Adrenal gland (tissue), 12 donors: Measurements from ENCODE around the gene CKM. TPM values are rescaled to one million over a fixed set of nuclear protein-coding genes. Genes with fewer than 3 reads are reported as not detected.

Source experiments
- DNase-seq, 7 donors: peaks; one replicate each; pipeline ENCODE4 v3.0.0-alpha.2; 2019 to 2020
- H3K27ac ChIP-seq, 5 donors: fragments of 200-600 bp; sonication (generic) in 4 of 5; 1 replicate in 3 of 5; 2 replicates in 2 of 5; pipeline versions ENCODE4 v1.5.1 to v1.8.0; 2016 to 2020; ENCODE audit warnings: mild to moderate bottlenecking in 1 of 5
- H3K27me3 ChIP-seq: fragments of 200-600 bp; 2 replicates; pipeline ENCODE4 v1.8.0; 2021
- H3K36me3 ChIP-seq, 2 donors: fragments of 200-600 bp; replicated peaks in 1 of 2; 1 replicate in 1 of 2; 2 replicates in 1 of 2; pipeline versions ENCODE4 v1.5.1 to v1.8.0; 2018 to 2022
- H3K4me1 ChIP-seq, 2 donors: fragments of 200-600 bp; replicated peaks in 1 of 2; 1 replicate in 1 of 2; 2 replicates in 1 of 2; pipeline versions ENCODE4 v1.5.1 to v1.8.0; 2018 to 2021
- H3K4me3 ChIP-seq, 4 donors: fragments of 200-600 bp; sonication (generic) in 3 of 4; one replicate each; pipeline ENCODE4 v1.5.1; 2016 to 2018
- H3K9me3 ChIP-seq, 3 donors: fragments of 200-600 bp; sonication (generic) in 1 of 3; replicated peaks in 1 of 3; 1 replicate in 2 of 3; 2 replicates in 1 of 3; pipeline versions ENCODE4 v1.5.1 to v1.8.0; 2016 to 2021
- POLR2A ChIP-seq, 2 donors: fragments of 450-650 bp; IDR thresholded peaks; one replicate each; pipeline ENCODE4 v1.6.1; 2017; ENCODE audit warnings: antibody characterized with exemption in 2 of 2, mild to moderate bottlenecking in 2 of 2, moderate library complexity in 1 of 2
- WGBS, 4 donors: extraction: QIAGEN DNeasy Blood & Tissue Kit in 2 of 4; methylation state at CpG; one replicate each; pipeline versions ENCODE4 v1.1.5 to v1.1.7; 2013 to 2017; 5-methylcytosine and 5-hydroxymethylcytosine counted together
- intact Hi-C, 2 donors: fragments of 100-400 bp; cut with DNase I; formaldehyde crosslinking; loops; one replicate each; pipeline versions ENCODE4 v1.14.1 to v1.15.0; 2022 to 2023
- polyA plus RNA-seq, 3 donors: library from polyadenylated mRNA; stranded (reverse); fragments of 200-250 nt in 2 of 3; fragments of 350-450 nt in 1 of 3; fragmentation: Illumina TruSeq in 1 of 3; extraction: RNeasy Lipid Tissue Mini Kit (QIAGEN cat#74804) in 1 of 3; gene quantifications; one replicate each; pipeline ENCODE4 v1.2.3, GENCODE V29; 2013 to 2014
- total RNA-seq, 9 donors: library from RNA; depleted of rRNA in 4 of 9; stranded (reverse); fragments of >200 nt in 4 of 9; fragments of 120-200 nt in 1 of 9; fragmentation: NEBNext Ultra II Directional in 1 of 9; extraction: Animal tissue kit (Norgen Biotek cat#: 25700) in 1 of 9; gene quantifications; one replicate each; pipeline versions ENCODE4 v1.1.0 to v1.2.4, GENCODE V29; 2013 to 2023
- TF ChIP-seq, protein P1 (sequence below), 6 experiments: fragments of 450-650 bp in 4 of 6; fragments of 200-600 bp in 2 of 6; sonication (generic) in 1 of 6; IDR thresholded peaks; 1 replicate in 5 of 6; 2 replicates in 1 of 6; pipeline versions ENCODE4 v1.5.1 to v1.8.0; 2016 to 2021; ENCODE audit warnings: antibody characterized with exemption in 6 of 6, mild to moderate bottlenecking in 2 of 6, moderate library complexity in 1 of 6
- donor health status: healthy with polysubstance abuse.
- donor health status: Bipolar disorder and iron deficiency.
- donor health status: DM: yes; HTN: yes; CAD: no.
- donor health status: DM: no; HTN: no; CAD: no.
- donor health status: DM: no; HTN: no; CAD: no.
- donor health status: DM: yes; HTN: yes; CAD: no.

CKM gene
- total and polyA plus RNA-seq, 12 donors = 0.33 to 51.3 (median 1.4) TPM; not detected in 6

DNA sequence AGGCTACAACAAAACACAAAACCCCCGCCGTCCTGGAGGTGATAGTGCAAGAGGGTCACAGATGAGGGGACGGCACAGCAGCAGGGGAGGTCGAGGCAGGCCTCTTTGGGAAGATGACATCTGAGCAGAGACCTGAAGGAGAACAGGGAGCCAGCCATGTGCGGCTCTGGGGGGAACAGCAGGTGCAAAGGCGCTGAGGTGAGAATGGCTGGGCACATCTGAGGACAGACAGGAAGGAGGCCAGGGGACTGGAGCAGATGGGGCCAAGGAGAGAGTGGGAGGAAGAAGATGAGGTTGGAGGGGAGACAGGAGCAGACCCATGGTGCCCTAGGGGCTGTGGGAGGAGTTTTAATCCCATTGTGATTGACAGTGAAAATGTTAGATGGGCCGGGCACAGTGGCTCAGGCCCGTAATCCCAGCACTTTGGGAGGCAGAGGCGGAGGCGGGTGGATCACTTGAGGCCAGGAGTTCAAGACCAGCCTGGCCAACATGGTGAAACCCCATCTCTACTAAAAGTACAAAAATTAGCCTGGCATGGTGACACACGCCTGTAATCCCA lies 1.8 kb upstream of the CKM start:
- no peak overlapping the region for H3K27ac ChIP-seq
- TF ChIP-seq POLR2A (IDR thresholded peaks at IDR 0.05) = no peak
- TF ChIP-seq, protein P1, sequence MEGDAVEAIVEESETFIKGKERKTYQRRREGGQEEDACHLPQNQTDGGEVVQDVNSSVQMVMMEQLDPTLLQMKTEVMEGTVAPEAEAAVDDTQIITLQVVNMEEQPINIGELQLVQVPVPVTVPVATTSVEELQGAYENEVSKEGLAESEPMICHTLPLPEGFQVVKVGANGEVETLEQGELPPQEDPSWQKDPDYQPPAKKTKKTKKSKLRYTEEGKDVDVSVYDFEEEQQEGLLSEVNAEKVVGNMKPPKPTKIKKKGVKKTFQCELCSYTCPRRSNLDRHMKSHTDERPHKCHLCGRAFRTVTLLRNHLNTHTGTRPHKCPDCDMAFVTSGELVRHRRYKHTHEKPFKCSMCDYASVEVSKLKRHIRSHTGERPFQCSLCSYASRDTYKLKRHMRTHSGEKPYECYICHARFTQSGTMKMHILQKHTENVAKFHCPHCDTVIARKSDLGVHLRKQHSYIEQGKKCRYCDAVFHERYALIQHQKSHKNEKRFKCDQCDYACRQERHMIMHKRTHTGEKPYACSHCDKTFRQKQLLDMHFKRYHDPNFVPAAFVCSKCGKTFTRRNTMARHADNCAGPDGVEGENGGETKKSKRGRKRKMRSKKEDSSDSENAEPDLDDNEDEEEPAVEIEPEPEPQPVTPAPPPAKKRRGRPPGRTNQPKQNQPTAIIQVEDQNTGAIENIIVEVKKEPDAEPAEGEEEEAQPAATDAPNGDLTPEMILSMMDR (IDR thresholded peaks at IDR 0.05) = no peak
- H3K4me1 ChIP-seq = no peaks in the 10 kb centered on the region
- intact Hi-C loops = no loop called here
- no peak overlapping the region for H3K4me3 ChIP-seq
- DNase-seq = no peak
- peaks cover 9% of the 10 kb centered on the region for H3K27me3 ChIP-seq
- no peaks in the 10 kb centered on the region for H3K9me3 ChIP-seq
- WGBS, 4 donors = 70 to 78% (median 75%) methylated on average over 11 of the region's 11 CpGs
- H3K36me3 ChIP-seq = no peaks in the 10 kb centered on the region

DNA sequence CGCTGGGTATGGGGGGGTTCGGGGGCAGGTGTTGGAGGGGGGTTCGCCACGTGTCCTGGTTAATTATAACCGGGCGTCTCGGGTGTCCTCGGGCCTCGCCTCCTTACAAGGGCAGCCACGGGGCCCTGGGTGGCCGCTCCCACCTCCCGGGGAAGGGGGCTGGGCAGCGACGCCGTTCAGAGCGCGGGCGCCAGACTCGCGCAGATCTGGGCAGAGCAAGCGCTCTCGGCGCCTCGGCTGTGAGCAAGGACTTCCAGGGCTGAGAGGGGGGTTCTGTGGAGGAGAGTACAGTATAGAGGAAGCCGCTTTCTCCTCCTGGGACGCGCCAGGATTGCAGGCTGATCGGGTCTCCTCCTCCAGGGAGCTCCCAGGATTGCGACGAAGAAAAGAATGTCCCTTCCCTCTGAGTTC lies 1.0 kb upstream of the CKM start:
- Histone ChIP-seq H3K27ac (no peak overlapping the region), H3K27me3 (peaks cover 11% of the 10 kb centered on the region), H3K36me3 (no peaks in the 10 kb centered on the region), H3K4me1 (no peaks in the 10 kb centered on the region), H3K9me3 (no peaks in the 10 kb centered on the region), H3K4me3 (no peak overlapping the region)
- intact Hi-C loops = no loop called here
- 4 to 8% (median 8%) methylated on average over 8 to 30 of the region's 30 CpGs; no CpG with 5 or more reads in 1 of the 4 donors for WGBS, 4 donors
- no peak for TF ChIP-seq POLR2A (IDR thresholded peaks at IDR 0.05)
- TF ChIP-seq, protein P1 (IDR thresholded peaks at IDR 0.05) = no peak
- no peak for DNase-seq

DNA sequence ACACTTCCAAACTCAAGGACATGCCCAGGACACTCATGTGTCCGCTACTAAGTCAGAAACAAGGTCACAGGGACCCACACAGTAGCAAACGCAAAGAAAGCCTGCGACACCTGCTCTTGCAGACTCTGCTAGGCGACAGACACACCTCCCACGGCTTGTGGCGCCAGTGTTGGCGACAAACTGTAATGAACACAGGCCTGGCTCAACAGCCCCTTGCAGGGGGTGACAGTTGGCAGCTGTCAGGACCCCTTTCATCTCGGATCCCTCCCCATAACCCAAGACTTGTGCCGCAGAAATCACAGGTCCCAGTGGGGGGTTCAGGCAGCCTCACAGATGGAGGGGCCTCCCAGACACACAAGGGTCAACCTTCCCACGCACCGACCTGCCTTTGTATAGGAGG lies 364 bp downstream of the CKM start:
- no peaks in the 10 kb centered on the region for H3K9me3 ChIP-seq
- no peak overlapping the region for H3K27ac ChIP-seq
- TF ChIP-seq, protein P1 (IDR thresholded peaks at IDR 0.05) = no peak
- TF ChIP-seq POLR2A (IDR thresholded peaks at IDR 0.05) = no peak
- H3K4me1 ChIP-seq = no peaks in the 10 kb centered on the region
- no peak overlapping the region for H3K4me3 ChIP-seq
- peaks cover 11% of the 10 kb centered on the region for H3K27me3 ChIP-seq
- DNase-seq = no peak
- H3K36me3 ChIP-seq = no peaks in the 10 kb centered on the region
- intact Hi-C loops = no loop called here
- 57 to 72% (median 67%) methylated on average over 7 to 11 of the region's 11 CpGs for WGBS, 4 donors

DNA sequence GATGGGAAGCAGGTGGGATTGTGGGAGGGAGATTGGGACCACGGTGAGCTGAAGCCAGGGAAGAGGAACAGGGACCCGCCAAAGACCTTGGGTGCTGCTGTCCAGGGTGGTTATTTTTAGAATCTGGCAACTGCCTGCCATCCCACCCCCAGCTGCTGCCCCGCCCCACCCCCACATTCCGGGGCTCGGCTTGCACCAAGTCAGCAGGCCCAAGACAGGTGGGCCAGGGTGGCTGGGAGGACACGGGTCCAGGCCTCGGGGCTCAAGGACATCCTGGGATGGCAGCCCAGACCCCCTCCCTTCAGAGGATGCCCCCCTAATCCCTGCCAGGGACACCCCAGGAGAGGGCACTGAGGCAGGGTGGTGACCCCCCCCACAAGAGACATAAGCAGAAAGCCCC lies 827 bp downstream of the CKM start:
- TF ChIP-seq, protein P1 (IDR thresholded peaks at IDR 0.05) = no peak
- no peak for TF ChIP-seq POLR2A (IDR thresholded peaks at IDR 0.05)
- peaks cover 11% of the 10 kb centered on the region for H3K27me3 ChIP-seq

More for the DNA sequence above, 827 bp downstream of the CKM start:
- Histone ChIP-seq H3K4me3 (no peak overlapping the region), H3K27ac (no peak overlapping the region), H3K36me3 (no peaks in the 10 kb centered on the region), H3K4me1 (no peaks in the 10 kb centered on the region), H3K9me3 (no peaks in the 10 kb centered on the region)
- 33 to 40% (median 35%) methylated on average over 5 to 7 of the region's 7 CpGs for WGBS, 4 donors
- intact Hi-C loops = no loop called here
- DNase-seq = no peak
